Colonic mucosa (tissue), 4 donors: Measurements from ENCODE around the gene RCE1. TPM values are rescaled to one million over a fixed set of nuclear protein-coding genes. Genes with fewer than 3 reads are reported as not detected.

ENCODE experiments used
- DNase-seq: peaks from one replicate; pipeline ENCODE4 v3.0.0-alpha.2; 2020
- H3K27ac ChIP-seq: fragments of 200-600 bp; one replicate; pipeline ENCODE4 v1.8.0; 2021
- H3K27me3 ChIP-seq: fragments of 200-600 bp; one replicate; pipeline ENCODE4 v1.8.0; 2021
- H3K36me3 ChIP-seq: fragments of 200-600 bp; one replicate; pipeline ENCODE4 v1.8.0; 2021
- H3K4me1 ChIP-seq: fragments of 200-600 bp; one replicate; pipeline ENCODE4 v1.8.0; 2021; ENCODE audit warnings: mild to moderate bottlenecking
- H3K4me3 ChIP-seq: fragments of 200-600 bp; one replicate; pipeline ENCODE4 v1.8.0; 2021
- H3K9ac ChIP-seq, 2 donors: one replicate each; pipeline ENCODE4 v1.7.0; 2013; ENCODE audit warnings: control low read depth in 2 of 2, low read depth in 2 of 2, low read length in 2 of 2
- H3K9me3 ChIP-seq: fragments of 200-600 bp; one replicate; pipeline ENCODE4 v1.8.0; 2021
- intact Hi-C: fragments of 100-400 bp; cut with DNase I; formaldehyde crosslinking; loops from one replicate; pipeline ENCODE4 v1.14.1; 2022
- total RNA-seq, 2 donors: library from RNA; stranded (reverse); fragmentation: NEBNext Ultra II Directional in 1 of 2; extraction: Animal tissue kit (Norgen Biotek cat#: 25700) in 1 of 2; gene quantifications; one replicate each; pipeline ENCODE4 v1.2.1, GENCODE V29; 2021
- TF ChIP-seq, protein P1 (sequence below): fragments of 200-600 bp; IDR thresholded peaks from one replicate; pipeline ENCODE4 v1.8.0; 2022; ENCODE audit warnings: antibody characterized with exemption, mild to moderate bottlenecking
- donor health status: healthy.
- donor health status: DM: no; HTN: no; CAD: no.
- donor health status: DM: no; HTN: no; CAD: no.

The RCE1 gene
- total RNA-seq, 2 donors from 2014 or later = 27.0 to 35.9 TPM

DNA sequence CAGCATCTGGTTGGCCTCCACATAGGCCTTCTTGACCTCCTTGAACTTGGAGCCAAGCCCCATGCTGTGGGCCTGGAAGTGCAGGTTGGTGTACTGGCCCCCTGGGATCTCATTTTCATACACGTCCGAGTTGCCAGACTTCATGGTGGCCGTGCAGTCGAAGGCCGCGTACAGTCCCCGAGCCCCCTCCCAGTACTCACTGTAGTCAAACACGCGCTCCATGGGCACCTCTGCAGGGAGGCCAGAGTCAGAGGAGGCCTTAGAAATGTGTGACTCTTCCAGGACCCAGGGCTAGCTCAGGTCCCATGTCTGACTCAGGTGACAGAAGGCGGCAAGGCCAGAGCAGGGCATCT, 7.0 kb downstream of the RCE1 start:
- H3K27ac ChIP-seq = no peak overlapping the region
- H3K9me3 ChIP-seq = no peaks in the 10 kb centered on the region
- H3K27me3 ChIP-seq = no peaks in the 10 kb centered on the region
- H3K36me3 ChIP-seq = peaks cover 9% of the 10 kb centered on the region
- H3K4me3 ChIP-seq = no peak overlapping the region
- no peak for DNase-seq
- intact Hi-C loops = no loop called here
- TF ChIP-seq, protein P1, sequence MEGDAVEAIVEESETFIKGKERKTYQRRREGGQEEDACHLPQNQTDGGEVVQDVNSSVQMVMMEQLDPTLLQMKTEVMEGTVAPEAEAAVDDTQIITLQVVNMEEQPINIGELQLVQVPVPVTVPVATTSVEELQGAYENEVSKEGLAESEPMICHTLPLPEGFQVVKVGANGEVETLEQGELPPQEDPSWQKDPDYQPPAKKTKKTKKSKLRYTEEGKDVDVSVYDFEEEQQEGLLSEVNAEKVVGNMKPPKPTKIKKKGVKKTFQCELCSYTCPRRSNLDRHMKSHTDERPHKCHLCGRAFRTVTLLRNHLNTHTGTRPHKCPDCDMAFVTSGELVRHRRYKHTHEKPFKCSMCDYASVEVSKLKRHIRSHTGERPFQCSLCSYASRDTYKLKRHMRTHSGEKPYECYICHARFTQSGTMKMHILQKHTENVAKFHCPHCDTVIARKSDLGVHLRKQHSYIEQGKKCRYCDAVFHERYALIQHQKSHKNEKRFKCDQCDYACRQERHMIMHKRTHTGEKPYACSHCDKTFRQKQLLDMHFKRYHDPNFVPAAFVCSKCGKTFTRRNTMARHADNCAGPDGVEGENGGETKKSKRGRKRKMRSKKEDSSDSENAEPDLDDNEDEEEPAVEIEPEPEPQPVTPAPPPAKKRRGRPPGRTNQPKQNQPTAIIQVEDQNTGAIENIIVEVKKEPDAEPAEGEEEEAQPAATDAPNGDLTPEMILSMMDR = no peak
- H3K4me1 ChIP-seq = no peaks in the 10 kb centered on the region
- no peak overlapping the region for H3K9ac ChIP-seq

DNA sequence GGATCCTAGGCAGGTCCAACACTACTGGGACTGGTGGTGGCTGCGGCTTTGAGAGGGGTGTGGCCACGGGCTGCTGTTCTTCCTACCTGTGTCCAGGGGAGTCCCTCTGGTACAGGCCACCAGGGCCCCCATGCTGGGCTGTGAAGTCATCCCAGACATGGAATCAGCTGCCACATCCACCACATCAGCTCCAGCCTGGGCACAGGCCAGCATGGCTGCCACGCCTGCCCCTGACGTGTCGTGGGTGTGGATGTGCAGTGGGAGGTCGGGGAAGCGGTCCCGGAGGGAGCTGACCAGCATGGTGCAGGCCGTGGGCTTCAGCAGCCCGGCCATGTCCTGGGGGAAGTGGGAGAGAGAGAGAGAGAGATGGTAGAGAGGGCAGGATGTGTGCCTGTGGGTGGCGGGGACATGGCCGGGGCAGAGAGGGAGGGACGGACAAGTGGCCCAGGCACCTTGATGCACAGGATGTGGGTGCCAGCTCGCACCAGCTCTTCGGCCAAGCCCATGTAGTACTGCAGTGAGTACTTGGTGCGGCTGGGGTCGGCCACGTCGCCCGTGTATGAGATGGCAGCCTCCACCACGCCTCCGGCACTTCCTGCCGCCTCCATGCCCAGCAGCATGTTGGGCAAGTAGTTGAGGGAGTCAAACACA, 7.5 kb downstream of the RCE1 start:
- TF ChIP-seq, protein P1 = no peak
- Histone ChIP-seq H3K4me1 (peaks cover 3% of the 10 kb centered on the region), H3K27ac (no peak overlapping the region), H3K4me3 (no peak overlapping the region), H3K9me3 (no peaks in the 10 kb centered on the region), H3K36me3 (peaks cover 4% of the 10 kb centered on the region), H3K9ac (no peak overlapping the region), H3K27me3 (no peaks in the 10 kb centered on the region)
- intact Hi-C loops = no loop called here
- no peak for DNase-seq

DNA sequence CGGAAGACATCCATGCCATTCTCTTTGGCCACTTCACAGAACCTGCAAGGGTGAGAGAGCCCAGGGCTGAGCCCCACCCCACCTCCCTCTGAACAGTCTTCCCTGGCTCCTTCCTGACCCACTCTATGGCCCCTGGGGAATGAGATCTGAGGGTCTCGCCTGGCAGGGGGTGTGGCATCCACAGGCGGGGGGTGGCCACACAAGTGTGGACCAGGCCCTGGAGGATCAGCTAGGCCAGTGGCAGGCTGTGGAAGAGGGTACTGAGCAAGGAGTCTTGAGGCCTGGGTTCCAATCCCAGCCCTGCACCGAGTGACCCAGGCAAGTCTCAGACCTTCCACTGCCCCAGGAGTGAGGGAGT, 8.0 kb downstream of the RCE1 start:
- TF ChIP-seq, protein P1 = no peak
- Histone ChIP-seq H3K27ac (no peak overlapping the region), H3K4me1 (peaks cover 3% of the 10 kb centered on the region), H3K36me3 (no peaks in the 10 kb centered on the region), H3K9me3 (no peaks in the 10 kb centered on the region), H3K9ac (no peak overlapping the region), H3K27me3 (no peaks in the 10 kb centered on the region), H3K4me3 (no peak overlapping the region)
- intact Hi-C loops = no loop called here
- DNase-seq = no peak

DNA sequence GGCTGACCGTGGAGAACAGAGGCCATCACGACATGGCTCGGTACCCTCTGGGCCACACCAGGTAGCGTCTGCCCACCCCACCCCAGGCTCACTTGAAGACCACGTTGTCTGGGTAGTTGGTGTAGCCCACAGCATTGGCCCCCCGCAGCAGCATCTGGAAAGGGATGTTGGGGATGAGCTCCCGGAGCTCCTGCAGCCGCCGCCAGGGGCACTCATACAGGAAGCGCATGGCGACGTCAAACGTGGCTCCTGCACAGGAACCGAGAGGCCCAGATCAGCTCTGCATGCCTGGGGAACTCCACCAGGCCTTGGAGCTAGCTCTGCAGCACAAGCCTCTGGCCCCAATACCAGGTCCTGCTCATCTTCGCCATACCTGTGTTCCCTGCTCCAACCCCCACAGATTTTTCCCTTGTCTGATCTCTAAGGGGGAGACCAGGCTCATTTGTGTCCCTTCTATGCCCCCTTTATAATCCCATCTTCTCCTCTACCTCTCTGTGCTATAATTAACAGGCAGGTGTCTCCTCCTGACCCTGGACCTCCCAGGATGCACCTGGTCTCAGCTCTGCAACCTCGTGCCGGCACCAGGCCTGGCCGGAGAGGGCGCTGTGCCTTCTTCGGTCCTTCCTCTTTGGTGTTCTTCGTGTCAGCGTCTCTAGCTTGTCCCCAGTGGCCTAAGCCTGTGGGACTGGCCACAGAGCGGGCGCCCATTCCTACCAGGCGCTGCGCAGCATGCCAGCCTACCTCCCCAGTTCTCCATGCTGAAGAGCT, 8.6 kb downstream of the RCE1 start:
- H3K4me3 ChIP-seq = no peak overlapping the region
- H3K4me1 ChIP-seq = peaks cover 3% of the 10 kb centered on the region
- no peaks in the 10 kb centered on the region for H3K36me3 ChIP-seq
- H3K27me3 ChIP-seq = no peaks in the 10 kb centered on the region
- TF ChIP-seq, protein P1 = no peak
- intact Hi-C loops = no loop called here
- no peak overlapping the region for H3K27ac ChIP-seq
- no peaks in the 10 kb centered on the region for H3K9me3 ChIP-seq
- no peak overlapping the region for H3K9ac ChIP-seq
- no peak for DNase-seq

DNA sequence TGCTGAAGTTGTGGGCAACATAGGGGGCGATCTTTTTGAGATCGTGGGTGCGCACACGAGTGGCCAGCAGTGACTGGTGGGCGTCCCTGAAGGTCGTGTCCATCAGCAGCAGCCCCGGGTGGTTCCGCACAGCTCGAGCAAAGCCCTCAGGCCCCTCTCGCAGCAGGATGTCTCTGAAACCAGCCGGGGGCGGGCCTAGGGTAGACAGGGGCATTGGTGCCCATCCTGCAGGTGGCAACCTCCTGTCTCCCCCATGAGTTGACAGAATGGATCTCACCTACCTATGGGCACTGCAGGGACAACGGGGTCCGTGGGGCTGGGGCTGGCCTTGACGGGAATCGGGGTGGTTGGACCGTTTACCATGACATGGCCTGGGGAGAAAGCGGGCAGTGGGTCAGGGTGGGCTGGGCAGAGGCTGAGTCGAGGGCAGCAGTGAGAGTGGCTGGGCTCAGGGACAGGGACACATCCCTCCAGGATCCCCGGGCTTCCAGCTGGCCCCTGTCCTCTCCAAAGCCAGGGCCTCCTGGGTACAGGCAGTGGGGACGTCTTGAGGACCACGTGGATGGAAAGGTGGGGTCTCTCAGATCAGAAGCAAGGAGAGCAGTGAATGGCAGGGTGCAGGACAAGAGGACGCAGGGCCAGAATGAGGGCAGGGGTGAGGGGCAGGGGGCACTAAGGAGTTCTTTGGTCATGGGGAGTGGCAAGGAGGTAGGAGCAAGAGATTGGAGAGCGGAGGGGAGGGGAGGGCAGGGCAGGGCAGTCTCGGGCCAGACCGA, 9.4 kb downstream of the RCE1 start:
- DNase-seq = no peak
- H3K27ac ChIP-seq = no peak overlapping the region

More for the DNA sequence above, 9.4 kb downstream of the RCE1 start:
- no peaks in the 10 kb centered on the region for H3K27me3 ChIP-seq
- H3K9ac ChIP-seq = no peak overlapping the region
- H3K36me3 ChIP-seq = no peaks in the 10 kb centered on the region
- H3K4me3 ChIP-seq = no peak overlapping the region
- TF ChIP-seq, protein P1 = no peak
- intact Hi-C loops = no loop called here
- H3K4me1 ChIP-seq = peaks cover 6% of the 10 kb centered on the region
- H3K9me3 ChIP-seq = no peaks in the 10 kb centered on the region
